Endothelial cell of umbilical vein (primary cell): ENCODE results near the gene RBKS.

Experiments
- CTCF ChIP-seq, 2 donors: IDR thresholded peaks; 1 replicate in 1 of 2; 2 replicates in 1 of 2; pipeline ENCODE4 v1.5.1; 2011; ENCODE audit warnings: low read length in 2 of 2, mild to moderate bottlenecking in 2 of 2, moderate library complexity in 2 of 2, control low read depth in 1 of 2, inconsistent platforms in 1 of 2, low read depth in 1 of 2; ENCODE audit not compliant: insufficient read depth in 1 of 2; ENCODE audit errors: extremely low read depth in 1 of 2
- EZH2 ChIP-seq: IDR thresholded peaks from 2 replicates; pipeline ENCODE4 v1.6.1; 2012; ENCODE audit warnings: borderline replicate concordance, low read depth, mild to moderate bottlenecking, moderate library complexity, low read length, inconsistent platforms; ENCODE audit not compliant: severe bottlenecking
- FOS ChIP-seq: IDR thresholded peaks from 2 replicates; pipeline ENCODE4 v1.6.1; 2011; ENCODE audit warnings: mild to moderate bottlenecking, low read length, moderate library complexity, borderline replicate concordance; ENCODE audit not compliant: insufficient read depth
- JUN ChIP-seq: IDR thresholded peaks from 2 replicates; pipeline ENCODE4 v1.6.1; 2011; ENCODE audit warnings: borderline replicate concordance, low read depth; ENCODE audit not compliant: insufficient read length, insufficient read depth
- MAX ChIP-seq: IDR thresholded peaks from 2 replicates; pipeline ENCODE4 v1.6.1; 2011; ENCODE audit not compliant: insufficient read depth, insufficient read length
- MYC ChIP-seq: IDR thresholded peaks from one replicate; pipeline ENCODE4 v1.6.1; 2011; ENCODE audit warnings: mild to moderate bottlenecking, low read depth, low read length
- POLR2A ChIP-seq: IDR thresholded peaks from 2 replicates; pipeline ENCODE4 v1.6.1; 2012; ENCODE audit warnings: low read depth, mild to moderate bottlenecking, control low read depth, low read length
- POLR2AphosphoS5 ChIP-seq: IDR thresholded peaks from 2 replicates; pipeline ENCODE4 v1.6.1; 2012; ENCODE audit warnings: low read depth, mild to moderate bottlenecking, control low read depth, low read length, moderate library complexity; ENCODE audit not compliant: insufficient read depth

- TF ChIP-seq POLR2AphosphoS5 (no peak), CTCF (IDR thresholded peaks at IDR 0.05; ENCODE audit: extremely low read depth in 1 of 2, insufficient read depth in 1 of 2, low read depth in 1 of 2, low read length in 2 of 2) (no peak), POLR2A (no peak), JUN (no peak), MAX (no peak), EZH2 (no peak), FOS (no peak), MYC (no peak)
Observed at GRCh38 chr2:27907547-27907946, 17.4 kb upstream of the RBKS start.
